Right lobe of liver (tissue), 6 donors: Measurements from ENCODE around the gene CDK2AP2. TPM values are rescaled to one million over a fixed set of nuclear protein-coding genes. Genes with fewer than 3 reads are reported as not detected.

ENCODE experiments used
- ATAC-seq, 4 donors: fragments of 200-7000 bp; cut with Tn5 transposase; one replicate each; pipeline ENCODE4 v1.9.1; 2020; ENCODE audit warnings: mild to moderate bottlenecking in 4 of 4, moderate library complexity in 4 of 4
- DNase-seq, 3 donors: peaks; one replicate each; pipeline ENCODE4 v3.0.0-alpha.2; 2020
- H3K27ac ChIP-seq, 3 donors: fragments of 200-600 bp; one replicate each; pipeline ENCODE4 v1.8.0; 2022
- H3K27me3 ChIP-seq, 2 donors: fragments of 200-600 bp; one replicate each; pipeline ENCODE4 v1.8.0; 2022
- H3K36me3 ChIP-seq, 4 donors: fragments of 200-600 bp; sonication (generic) in 1 of 4; one replicate each; pipeline versions ENCODE4 v1.5.1 to v1.8.0; 2017 to 2022; ENCODE audit warnings: control low read depth in 1 of 4
- H3K4me1 ChIP-seq, 4 donors: fragments of 200-600 bp; sonication (generic) in 1 of 4; one replicate each; pipeline versions ENCODE4 v1.5.1 to v1.8.0; 2017 to 2022; ENCODE audit warnings: control low read depth in 1 of 4
- H3K4me3 ChIP-seq, 3 donors: fragments of 200-600 bp; one replicate each; pipeline ENCODE4 v1.8.0; 2022
- H3K9me3 ChIP-seq, 4 donors: fragments of 200-600 bp; sonication (generic) in 1 of 4; one replicate each; pipeline versions ENCODE4 v1.5.1 to v1.8.0; 2017 to 2022; ENCODE audit warnings: control low read depth in 1 of 4
- POLR2A ChIP-seq: fragments of 450-650 bp; IDR thresholded peaks from one replicate; pipeline ENCODE4 v1.6.1; 2017; ENCODE audit warnings: antibody characterized with exemption, mild to moderate bottlenecking
- WGBS: methylation state at CpG from one replicate; pipeline ENCODE4 v1.1.6; 2018; ENCODE audit warnings: low coverage, low lambda C conversion rate; ENCODE audit not compliant: insufficient coverage; ENCODE audit errors: missing lambda C conversion rate; 5-methylcytosine and 5-hydroxymethylcytosine counted together
- intact Hi-C, 2 donors: fragments of 100-400 bp; cut with DNase I; formaldehyde crosslinking; loops; one replicate each; pipeline versions ENCODE4 v1.11.2 to v1.14.1; 2022
- total RNA-seq, 6 experiments: library from RNA; depleted of rRNA in 2 of 6; stranded (reverse); fragments of >200 nt in 2 of 6; fragmentation: NEBNext Ultra II Directional in 3 of 6; extraction: Animal tissue kit (Norgen Biotek cat#: 25700) in 3 of 6; gene quantifications; one replicate each; pipeline versions ENCODE4 v1.1.0 to v1.2.4, GENCODE V29; 2016 to 2023
- TF ChIP-seq, protein P1 (sequence below), 4 donors: fragments of 200-600 bp in 3 of 4; fragments of 450-650 bp in 1 of 4; IDR thresholded peaks; one replicate each; pipeline versions ENCODE4 v1.5.1 to v1.8.0; 2016 to 2022; ENCODE audit warnings: antibody characterized with exemption in 4 of 4, mild to moderate bottlenecking in 2 of 4
- donor health status: DM: no; HTN: yes; CAD: no.
- donor health status: DM: no; HTN: no; CAD: no.
- donor health status: DM: no; HTN: no; CAD: no.
- donor health status: DM: no; HTN: yes; CAD: no.
- donor health status: DM: no; HTN: yes; CAD: no.

The CDK2AP2 gene
- total RNA-seq, 6 experiments from 2014 or later, result 45.2 to 74.9 (median 55.7) TPM

DNA sequence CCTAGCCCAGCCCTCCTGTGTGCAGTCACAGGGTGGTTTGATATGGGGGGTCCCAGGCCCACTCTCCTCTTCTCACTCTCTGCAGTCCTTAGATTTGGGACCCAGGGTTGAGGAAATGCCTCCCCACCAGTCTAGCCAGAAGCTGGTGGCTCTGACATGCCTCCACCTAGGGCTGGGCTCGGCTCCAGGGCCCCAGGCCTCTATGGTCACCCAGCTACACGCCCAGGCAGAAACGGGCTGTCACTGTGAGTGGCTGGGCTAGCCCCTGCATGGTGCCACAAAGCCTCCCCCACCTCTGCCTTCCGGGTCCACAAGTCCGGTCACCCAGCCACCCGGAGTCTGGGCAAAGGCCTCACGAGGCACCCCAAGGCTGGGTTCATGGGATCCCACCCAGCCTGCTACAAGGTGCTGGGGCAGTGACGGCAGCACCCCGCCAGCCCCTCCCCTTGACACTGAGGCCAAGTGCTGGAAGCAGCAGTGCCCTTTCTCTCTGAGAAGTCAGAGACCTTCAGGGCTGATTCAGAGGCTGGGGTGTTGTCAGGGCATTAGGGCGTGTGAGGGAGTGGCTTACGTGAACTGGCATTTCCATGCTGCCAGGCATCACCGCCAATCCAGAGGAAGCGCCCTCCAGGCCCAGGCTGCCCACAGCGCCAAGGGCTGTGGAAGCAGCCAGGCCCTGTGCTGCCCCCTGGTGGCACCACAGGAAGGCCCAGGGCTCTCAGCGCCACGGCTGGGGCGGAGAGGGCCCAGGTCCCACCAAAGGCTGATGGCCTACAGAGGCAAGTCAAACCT, 2.2 kb downstream of the CDK2AP2 start:
- WGBS, result no CpG with 5 or more reads among the region's 17 CpGs
- Histone ChIP-seq H3K4me1 (peaks cover 0 to 34% (median 8%) of the 10 kb centered on the region in 4 donors), H3K27me3 (no peaks in the 10 kb centered on the region), H3K4me3 (peak overlapping the region; percentile 64 to 92 (median 65)), H3K27ac (peak overlapping the region; percentile 87 to 98 (median 93)), H3K9me3 (no peaks in the 10 kb centered on the region), H3K36me3 (no peaks in the 10 kb centered on the region)
- peak; percentile 80 for TF ChIP-seq POLR2A
- TF ChIP-seq, protein P1, sequence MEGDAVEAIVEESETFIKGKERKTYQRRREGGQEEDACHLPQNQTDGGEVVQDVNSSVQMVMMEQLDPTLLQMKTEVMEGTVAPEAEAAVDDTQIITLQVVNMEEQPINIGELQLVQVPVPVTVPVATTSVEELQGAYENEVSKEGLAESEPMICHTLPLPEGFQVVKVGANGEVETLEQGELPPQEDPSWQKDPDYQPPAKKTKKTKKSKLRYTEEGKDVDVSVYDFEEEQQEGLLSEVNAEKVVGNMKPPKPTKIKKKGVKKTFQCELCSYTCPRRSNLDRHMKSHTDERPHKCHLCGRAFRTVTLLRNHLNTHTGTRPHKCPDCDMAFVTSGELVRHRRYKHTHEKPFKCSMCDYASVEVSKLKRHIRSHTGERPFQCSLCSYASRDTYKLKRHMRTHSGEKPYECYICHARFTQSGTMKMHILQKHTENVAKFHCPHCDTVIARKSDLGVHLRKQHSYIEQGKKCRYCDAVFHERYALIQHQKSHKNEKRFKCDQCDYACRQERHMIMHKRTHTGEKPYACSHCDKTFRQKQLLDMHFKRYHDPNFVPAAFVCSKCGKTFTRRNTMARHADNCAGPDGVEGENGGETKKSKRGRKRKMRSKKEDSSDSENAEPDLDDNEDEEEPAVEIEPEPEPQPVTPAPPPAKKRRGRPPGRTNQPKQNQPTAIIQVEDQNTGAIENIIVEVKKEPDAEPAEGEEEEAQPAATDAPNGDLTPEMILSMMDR (IDR thresholded peaks at IDR 0.05), result peak; percentile 99 to 100 (median 100)
- peak; percentile 93 to 96 (median 96) for DNase-seq
- intact Hi-C loops, result loop anchor here (5.0 to 10.0 kb wide), 3 partner anchors 38 to 114 kb away; partner anchors contain the start of genes RAD9A (in 2 of the 2) and TMEM134 (in 1 of the 2)
- peak; percentile 56 to 70 (median 64) for ATAC-seq

- WGBS, result 0% methylated on average over 1 of the region's 58 CpGs
- Histone ChIP-seq H3K9me3 (no peaks in the 10 kb centered on the region), H3K27ac (peak within 1 kb of the TSS; percentile 87 to 98 (median 93)), H3K4me1 (peaks cover 0 to 34% (median 8%) of the 10 kb centered on the region in 4 donors), H3K27me3 (no peaks in the 10 kb centered on the region), H3K36me3 (no peaks in the 10 kb centered on the region), H3K4me3 (peak within 1 kb of the TSS; percentile 64 to 92 (median 65))
- peak; percentile 4 to 33 (median 22) for ATAC-seq
- DNase-seq, result peak; percentile 84 to 87 (median 85)
- TF ChIP-seq, protein P1 (IDR thresholded peaks at IDR 0.05), result no peak
- TF ChIP-seq POLR2A, result peak; percentile 58
- intact Hi-C loops, result loop anchor here (5.0 to 10.0 kb wide), 3 partner anchors 38 to 113 kb away; partner anchors contain the start of genes RAD9A (in 2 of the 2) and TMEM134 (in 1 of the 2)
Measured at GRCh38 chr11:67504950-67505581, 2.9 kb downstream of the CDK2AP2 start, which contains the start of gene PITPNM1. TSS of gene PITPNM1 (minus strand) at chr11:67505363. CDS start at chr11:67504180, 1,183 bp downstream.

DNA sequence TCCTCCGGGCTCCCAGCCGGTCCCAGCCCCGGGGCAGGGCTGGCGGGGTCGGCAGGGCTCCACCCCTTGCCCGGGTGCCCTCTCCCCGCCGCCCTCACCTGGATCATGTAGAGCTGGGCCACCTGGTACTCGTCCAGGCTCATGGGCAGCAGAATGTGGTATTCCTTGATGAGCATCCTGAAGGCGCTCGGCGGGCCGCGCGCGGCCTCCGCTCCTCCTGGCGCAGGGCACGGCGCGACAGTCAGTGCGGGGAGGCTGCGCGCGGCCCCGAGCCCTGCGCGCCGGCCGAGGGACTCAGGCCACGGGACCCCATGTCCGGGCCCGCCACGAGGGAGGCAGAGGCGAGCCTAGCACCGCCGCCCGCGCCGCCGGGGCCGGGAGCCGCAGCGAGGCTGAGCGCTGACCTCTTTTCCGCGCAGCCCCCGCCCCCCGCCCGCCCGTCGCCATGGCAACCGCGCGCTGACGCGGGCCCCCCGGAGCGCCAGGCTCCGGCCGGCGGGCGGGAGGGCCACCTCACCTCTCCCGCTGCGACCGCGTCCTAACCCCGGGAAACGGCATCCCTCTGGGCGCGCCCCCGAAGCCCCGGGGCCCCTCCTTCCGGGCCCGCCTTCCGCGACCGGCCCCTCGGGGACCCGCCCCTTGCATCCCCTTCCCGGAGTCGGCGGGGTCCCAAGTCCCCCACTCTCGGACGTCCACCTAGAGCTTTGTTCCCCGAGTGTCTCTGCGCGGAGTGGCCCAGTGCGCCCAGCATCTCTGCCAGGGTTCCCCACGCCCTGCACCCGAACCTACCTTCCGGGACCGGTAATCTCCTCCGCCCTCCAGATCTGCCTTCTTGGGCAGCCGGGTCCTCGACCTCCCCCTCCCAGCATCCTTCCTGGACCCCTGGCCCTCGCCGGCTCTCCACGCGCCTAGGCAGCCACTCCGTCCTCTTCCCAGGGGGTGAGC, 3.7 kb downstream of the CDK2AP2 start:
- H3K4me1 ChIP-seq, result peaks cover 0 to 34% (median 8%) of the 10 kb centered on the region in 4 donors
- peak overlapping the region; percentile 87 to 98 (median 93) for H3K27ac ChIP-seq
- no peak for ATAC-seq
- no peaks in the 10 kb centered on the region for H3K36me3 ChIP-seq
- WGBS, result 2% methylated on average over 10 of the region's 101 CpGs
- no peaks in the 10 kb centered on the region for H3K9me3 ChIP-seq
- peak in 1 of 3 donors; percentile 74 for DNase-seq
- H3K27me3 ChIP-seq, result no peaks in the 10 kb centered on the region
- intact Hi-C loops, result loop anchor here in 1 of 2 donors (10.0 kb wide), 1 partner anchor 109 kb away; the partner anchor contains the start of gene RAD9A
- peak overlapping the region; percentile 64 to 92 (median 65) for H3K4me3 ChIP-seq
- TF ChIP-seq POLR2A, result no peak
- TF ChIP-seq, protein P1 (IDR thresholded peaks at IDR 0.05), result no peak
